KMS-11 (cell line): ENCODE results near the gene IL3RA.
A peak's percentile ranks its signal among the peaks of the same experiment; 100 is the strongest.

ENCODE experiments used
- H2AFZ ChIP-seq: fragments of 200-600 bp; sonication (generic); 2 replicates; pipeline ENCODE4 v1.6.1; 2016; ENCODE audit warnings: antibody characterized with exemption, mixed run types, low read depth
- H3K27ac ChIP-seq: fragments of 200-600 bp; sonication (generic); 2 replicates; pipeline ENCODE4 v1.6.1; 2016; ENCODE audit warnings: mild to moderate bottlenecking, mixed run types
- H3K27me3 ChIP-seq: fragments of 200-600 bp; sonication (generic); 2 replicates; pipeline ENCODE4 v1.6.1; 2017; ENCODE audit warnings: mild to moderate bottlenecking, low read depth, mixed run types, moderate library complexity; ENCODE audit not compliant: insufficient read depth
- H3K36me3 ChIP-seq: fragments of 200-600 bp; sonication (generic); 2 replicates; pipeline ENCODE4 v1.6.1; 2017; ENCODE audit warnings: mild to moderate bottlenecking, mixed run types; ENCODE audit not compliant: insufficient read depth
- H3K4me1 ChIP-seq: fragments of 200-600 bp; sonication (generic); 2 replicates; pipeline ENCODE4 v1.6.1; 2016; ENCODE audit warnings: mild to moderate bottlenecking, low read depth, mixed run types; ENCODE audit not compliant: poor library complexity, severe bottlenecking
- H3K4me2 ChIP-seq: fragments of 200-600 bp; sonication (generic); 2 replicates; pipeline ENCODE4 v1.7.0; 2016; ENCODE audit warnings: mild to moderate bottlenecking, mixed run types
- H3K4me3 ChIP-seq: fragments of 200-600 bp; sonication (generic); IDR thresholded peaks from 2 replicates; pipeline ENCODE4 v1.6.1; 2017; ENCODE audit warnings: low read depth, low read length, mixed read lengths; ENCODE audit not compliant: insufficient read depth
- H3K79me2 ChIP-seq: fragments of 200-600 bp; sonication (generic); 2 replicates; pipeline ENCODE4 v1.6.1; 2016; ENCODE audit warnings: low read depth, mixed run types; ENCODE audit not compliant: insufficient read depth
- H3K9ac ChIP-seq: fragments of 200-600 bp; sonication (generic); 2 replicates; pipeline ENCODE4 v1.6.1; 2016; ENCODE audit warnings: mild to moderate bottlenecking, mixed run types
- H4K20me1 ChIP-seq: fragments of 200-600 bp; sonication (generic); 2 replicates; pipeline ENCODE4 v1.6.1; 2016; ENCODE audit warnings: mild to moderate bottlenecking, mixed run types; ENCODE audit not compliant: insufficient read depth
- CTCF ChIP-seq: fragments of 200-600 bp; sonication (generic); conservative IDR thresholded peaks from 2 replicates; pipeline ENCODE4 v1.6.1; 2017; ENCODE audit warnings: low read depth, mild to moderate bottlenecking, antibody characterized with exemption, low read length, moderate library complexity, mixed read lengths

IL3RA gene

GRCh38 chrX:1316527-1316926 lies 20.1 kb upstream of the IL3RA start:
- no peak for TF ChIP-seq CTCF
- Histone ChIP-seq H3K79me2 (no peaks in the 10 kb centered on the region), H2AFZ (no peak overlapping the region), H4K20me1 (no peaks in the 10 kb centered on the region), H3K9ac (no peak overlapping the region), H3K4me3 (no peak overlapping the region), H3K27me3 (no peaks in the 10 kb centered on the region), H3K36me3 (no peaks in the 10 kb centered on the region), H3K4me2 (no peak overlapping the region), H3K27ac (no peak overlapping the region), H3K4me1 (no peaks in the 10 kb centered on the region)

GRCh38 chrX:1321674-1322073 lies 14.9 kb upstream of the IL3RA start:
- H3K4me2 ChIP-seq: no peak overlapping the region
- no peak overlapping the region for H3K4me3 ChIP-seq
- H2AFZ ChIP-seq: no peak overlapping the region
- no peak for TF ChIP-seq CTCF
- H3K27me3 ChIP-seq: no peaks in the 10 kb centered on the region
- H3K79me2 ChIP-seq: no peaks in the 10 kb centered on the region
- H3K9ac ChIP-seq: no peak overlapping the region
- no peaks in the 10 kb centered on the region for H3K36me3 ChIP-seq
- H4K20me1 ChIP-seq: no peaks in the 10 kb centered on the region
- no peaks in the 10 kb centered on the region for H3K4me1 ChIP-seq
- no peak overlapping the region for H3K27ac ChIP-seq

GRCh38 chrX:1322393-1322792 lies 14.2 kb upstream of the IL3RA start:
- Histone ChIP-seq H3K79me2 (no peaks in the 10 kb centered on the region), H3K27me3 (no peaks in the 10 kb centered on the region), H2AFZ (no peak overlapping the region), H4K20me1 (no peaks in the 10 kb centered on the region), H3K27ac (no peak overlapping the region), H3K9ac (no peak overlapping the region), H3K4me1 (no peaks in the 10 kb centered on the region), H3K36me3 (no peaks in the 10 kb centered on the region), H3K4me2 (no peak overlapping the region), H3K4me3 (no peak overlapping the region)
- TF ChIP-seq CTCF: no peak

GRCh38 chrX:1323315-1323714 lies 13.3 kb upstream of the IL3RA start:
- Histone ChIP-seq H4K20me1 (no peaks in the 10 kb centered on the region), H3K9ac (no peak overlapping the region), H3K27me3 (no peaks in the 10 kb centered on the region), H2AFZ (no peak overlapping the region), H3K4me1 (no peaks in the 10 kb centered on the region), H3K4me2 (no peak overlapping the region), H3K27ac (no peak overlapping the region), H3K4me3 (no peak overlapping the region), H3K79me2 (no peaks in the 10 kb centered on the region), H3K36me3 (no peaks in the 10 kb centered on the region)
- TF ChIP-seq CTCF: 0 out of 2 replicates have a peak, but pooled peaks have one; percentile 16
